ENCODE results near the gene CACNA1B.
"Not testable (repeated sequence)": the region's sequence is repeated elsewhere in the genome, so short reads cannot be mapped to it uniquely, and the experiment has no call there.

The CACNA1B gene

DNA sequence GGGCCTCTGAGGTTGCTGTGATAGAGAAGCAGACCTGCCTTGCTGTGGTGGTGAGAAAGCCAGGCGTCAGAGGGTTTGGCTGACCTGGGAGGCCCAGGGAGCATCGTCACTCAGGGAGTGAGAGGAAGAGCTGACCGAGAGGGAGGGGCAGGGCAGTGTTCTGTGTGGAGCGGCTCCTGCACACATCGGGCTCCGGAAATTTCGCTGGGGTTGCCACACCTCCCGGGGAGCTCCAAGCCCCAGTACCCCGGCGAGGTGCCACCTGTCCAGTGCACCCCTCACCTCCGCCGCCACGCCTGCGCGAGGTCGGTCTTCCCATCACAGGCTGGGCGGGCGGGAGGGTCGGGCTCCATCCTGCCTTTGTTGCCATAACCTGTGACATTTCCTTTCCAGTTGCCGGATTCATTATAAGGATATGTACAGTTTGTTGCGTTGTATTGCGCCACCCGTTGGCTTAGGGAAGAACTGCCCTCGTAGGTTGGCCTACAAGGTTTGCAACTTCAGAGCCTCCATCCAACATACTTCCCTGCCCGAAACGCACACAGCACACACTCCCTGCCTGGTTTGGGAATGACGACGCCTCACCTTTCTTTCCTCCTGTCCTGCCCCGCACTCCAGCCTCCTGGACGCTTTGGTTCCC lies 223.2 kb downstream of the CACNA1B start:
- Mint-ChIP-seq H3K36me3 (no peaks in the 10 kb centered on the region), H3K27ac (no peak overlapping the region), H3K4me1 (no peaks in the 10 kb centered on the region), H3K9me3 (no peaks in the 10 kb centered on the region), H3K27me3 (peaks cover 21% of the 10 kb centered on the region), H3K4me3 (no peak overlapping the region)
- no peak for ATAC-seq

DNA sequence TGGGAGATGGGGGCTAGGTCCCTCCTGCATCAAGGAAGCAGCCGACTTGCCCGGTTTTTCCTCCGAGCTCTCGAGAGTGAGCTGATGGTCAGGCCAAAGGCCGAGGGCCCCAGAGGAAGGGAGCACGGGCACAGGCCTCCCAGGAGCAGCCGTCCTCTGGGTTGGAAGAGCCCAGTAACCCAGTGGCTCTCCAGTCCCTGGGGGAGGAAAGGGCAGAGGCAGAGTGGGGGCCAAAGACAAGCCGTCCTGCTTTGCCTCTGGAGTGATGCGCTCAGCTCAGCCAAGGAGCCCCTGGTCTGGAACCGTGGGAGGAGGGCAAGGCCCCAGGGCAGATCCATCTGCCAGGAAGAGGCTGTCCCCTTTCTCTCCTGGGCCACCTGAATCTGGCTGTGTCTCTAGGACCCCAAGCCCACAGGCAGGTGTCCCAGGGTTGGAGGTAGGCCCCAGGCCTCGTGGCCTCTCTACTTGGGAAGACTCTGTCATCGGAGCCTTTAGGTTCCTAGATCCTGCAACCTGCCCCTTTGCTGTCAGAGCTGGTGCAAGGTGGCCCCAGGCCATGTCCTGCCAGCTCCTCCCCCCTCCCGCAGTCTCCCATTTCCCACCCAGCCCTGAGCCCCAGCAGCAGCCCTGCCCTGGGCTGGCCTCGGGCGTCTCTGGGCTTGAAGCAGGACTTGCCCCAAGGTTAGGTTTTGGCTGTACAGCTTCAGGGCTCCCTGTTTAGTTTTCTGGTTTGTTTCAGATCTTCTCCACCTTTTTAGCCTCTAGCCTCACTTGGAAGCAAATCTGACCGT lies 224.1 kb downstream of the CACNA1B start:
- ATAC-seq, result no peak
- Mint-ChIP-seq H3K27ac (no peak overlapping the region), H3K27me3 (peaks cover 29% of the 10 kb centered on the region)

GRCh38 chr9:138102246-138103051 lies 224.9 kb downstream of the CACNA1B start:
- Mint-ChIP-seq H3K9me3 (no peaks in the 10 kb centered on the region), H3K27me3 (peaks cover 37% of the 10 kb centered on the region), H3K27ac (no peak overlapping the region), H3K4me3 (no peak overlapping the region), H3K4me1 (no peaks in the 10 kb centered on the region), H3K36me3 (no peaks in the 10 kb centered on the region)
- no peak for ATAC-seq

More for the DNA sequence above, 224.1 kb downstream of the CACNA1B start:
- Mint-ChIP-seq H3K4me1 (no peaks in the 10 kb centered on the region), H3K9me3 (no peaks in the 10 kb centered on the region), H3K36me3 (no peaks in the 10 kb centered on the region), H3K4me3 (no peak overlapping the region)

DNA sequence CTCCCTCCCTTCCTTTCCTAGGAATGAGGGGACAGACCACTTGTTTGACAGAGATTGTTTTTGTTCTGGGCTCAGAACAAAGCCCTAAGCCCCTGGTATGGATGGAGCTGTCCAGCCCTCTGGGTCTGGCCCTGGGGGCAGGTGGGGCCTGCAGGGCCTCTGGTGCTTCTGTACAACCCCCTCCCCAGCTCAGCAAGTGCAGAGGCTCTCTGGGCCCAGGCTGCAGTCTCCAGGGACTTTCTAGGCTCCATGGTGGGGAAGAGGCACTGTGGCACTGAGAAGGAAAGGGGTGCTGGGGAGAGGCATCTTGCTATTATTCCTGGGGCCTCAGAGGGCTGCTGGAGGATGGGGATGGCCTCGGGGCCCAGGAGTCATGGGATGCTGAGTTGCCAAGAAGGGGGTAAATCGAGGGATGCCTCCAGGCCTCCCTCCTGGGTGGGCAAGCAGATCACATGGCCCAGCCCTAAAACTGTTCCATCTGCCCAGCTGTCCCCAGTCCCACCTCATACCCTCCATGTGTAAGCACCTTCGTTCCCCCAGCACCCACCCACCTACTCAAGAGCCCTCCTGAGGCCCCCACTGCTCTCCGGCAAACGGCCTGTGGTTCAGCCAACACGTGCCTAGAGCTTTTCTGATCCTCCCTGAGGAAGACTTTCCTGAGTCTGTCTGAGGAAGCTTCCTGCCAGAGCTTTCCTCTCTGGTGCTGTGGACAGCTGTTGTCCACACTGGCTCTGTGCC lies 225.7 kb downstream of the CACNA1B start:
- Mint-ChIP-seq H3K4me1 (no peaks in the 10 kb centered on the region), H3K9me3 (no peaks in the 10 kb centered on the region), H3K36me3 (no peaks in the 10 kb centered on the region), H3K27ac (no peak overlapping the region), H3K4me3 (no peak overlapping the region), H3K27me3 (peaks cover 43% of the 10 kb centered on the region)
- ATAC-seq, result no peak

GRCh38 chr9:138103849-138104206 lies 226.2 kb downstream of the CACNA1B start:
- Mint-ChIP-seq H3K27ac (no peak overlapping the region), H3K4me3 (no peak overlapping the region), H3K4me1 (no peaks in the 10 kb centered on the region), H3K9me3 (no peaks in the 10 kb centered on the region), H3K27me3 (peaks cover 43% of the 10 kb centered on the region), H3K36me3 (no peaks in the 10 kb centered on the region)
- ATAC-seq, result no peak

GRCh38 chr9:138104251-138105122 lies 226.9 kb downstream of the CACNA1B start:
- Mint-ChIP-seq H3K27ac (no peak overlapping the region), H3K36me3 (no peaks in the 10 kb centered on the region), H3K4me1 (no peaks in the 10 kb centered on the region), H3K4me3 (no peak overlapping the region), H3K9me3 (no peaks in the 10 kb centered on the region), H3K27me3 (peaks cover 43% of the 10 kb centered on the region)
- no peak for ATAC-seq

DNA sequence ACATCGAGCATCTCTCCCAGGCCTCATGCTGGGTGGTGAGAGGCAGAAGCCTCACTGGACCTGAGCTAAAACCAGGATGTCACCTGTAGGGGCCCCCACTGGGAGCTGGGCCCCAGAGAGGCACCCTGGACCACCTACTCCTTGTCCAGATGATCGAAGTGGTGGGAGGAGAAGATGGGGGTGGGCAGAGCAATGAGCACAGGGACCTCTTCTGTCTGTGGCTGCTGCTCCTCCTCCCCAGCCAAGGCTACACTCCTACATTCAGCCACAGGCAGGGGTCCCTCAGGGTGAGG lies 227.5 kb downstream of the CACNA1B start:
- ATAC-seq, result no peak
- Mint-ChIP-seq H3K4me1 (no peaks in the 10 kb centered on the region), H3K9me3 (no peaks in the 10 kb centered on the region), H3K4me3 (no peak overlapping the region), H3K27ac (no peak overlapping the region), H3K27me3 (peaks cover 43% of the 10 kb centered on the region), H3K36me3 (no peaks in the 10 kb centered on the region)

- no peaks in the 10 kb centered on the region for H3K9me3 Mint-ChIP-seq
- H3K36me3 Mint-ChIP-seq, result no peaks in the 10 kb centered on the region
- H3K27me3 Mint-ChIP-seq, result peaks cover 43% of the 10 kb centered on the region
- H3K4me3 Mint-ChIP-seq, result no peak overlapping the region
- no peaks in the 10 kb centered on the region for H3K4me1 Mint-ChIP-seq
- no peak overlapping the region for H3K27ac Mint-ChIP-seq
- ATAC-seq, result no peak
Measured at GRCh38 chr9:138105561-138106505, 228.3 kb downstream of the CACNA1B start.

GRCh38 chr9:138107039-138107438 lies 229.5 kb downstream of the CACNA1B start:
- not testable (repeated sequence) for H3K36me3 Mint-ChIP-seq, H3K4me1 Mint-ChIP-seq, H3K27ac Mint-ChIP-seq, H3K9me3 Mint-ChIP-seq, ATAC-seq, H3K4me3 Mint-ChIP-seq
- H3K27me3 Mint-ChIP-seq, result peaks cover 43% of the 10 kb centered on the region

DNA sequence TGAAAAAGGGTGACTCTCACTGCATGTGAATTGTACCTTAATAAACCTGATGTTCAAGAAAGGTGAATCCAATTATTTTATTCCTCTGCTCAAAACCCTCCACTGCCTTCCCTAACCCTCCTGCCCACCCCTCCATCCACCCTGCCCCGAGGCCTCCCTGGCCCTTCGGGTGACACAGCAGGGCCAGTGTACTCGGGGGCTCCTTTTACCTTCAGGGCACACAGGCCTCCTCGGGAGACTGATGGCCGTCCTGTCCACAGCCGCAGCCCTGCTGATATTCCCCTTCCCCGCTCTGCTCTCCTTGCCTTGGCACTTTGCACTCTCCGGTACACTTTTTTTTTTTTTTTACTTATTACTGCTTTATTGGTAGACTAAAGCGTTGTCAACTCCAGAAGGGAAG lies 234.0 kb downstream of the CACNA1B start:
- H3K27ac Mint-ChIP-seq, result no peak overlapping the region
- H3K27me3 Mint-ChIP-seq, result peaks cover 40% of the 10 kb centered on the region
- no peaks in the 10 kb centered on the region for H3K9me3 Mint-ChIP-seq
- H3K4me3 Mint-ChIP-seq, result no peak overlapping the region
- ATAC-seq, result no peak
- no peaks in the 10 kb centered on the region for H3K36me3 Mint-ChIP-seq
- no peaks in the 10 kb centered on the region for H3K4me1 Mint-ChIP-seq

- Mint-ChIP-seq H3K9me3 (no peaks in the 10 kb centered on the region), H3K27me3 (peaks cover 40% of the 10 kb centered on the region), H3K4me1 (no peaks in the 10 kb centered on the region), H3K4me3 (no peak overlapping the region), H3K27ac (no peak overlapping the region), H3K36me3 (no peaks in the 10 kb centered on the region)
- ATAC-seq, result peak; percentile 31
Measured at GRCh38 chr9:138112090-138112748, 234.6 kb downstream of the CACNA1B start.

DNA sequence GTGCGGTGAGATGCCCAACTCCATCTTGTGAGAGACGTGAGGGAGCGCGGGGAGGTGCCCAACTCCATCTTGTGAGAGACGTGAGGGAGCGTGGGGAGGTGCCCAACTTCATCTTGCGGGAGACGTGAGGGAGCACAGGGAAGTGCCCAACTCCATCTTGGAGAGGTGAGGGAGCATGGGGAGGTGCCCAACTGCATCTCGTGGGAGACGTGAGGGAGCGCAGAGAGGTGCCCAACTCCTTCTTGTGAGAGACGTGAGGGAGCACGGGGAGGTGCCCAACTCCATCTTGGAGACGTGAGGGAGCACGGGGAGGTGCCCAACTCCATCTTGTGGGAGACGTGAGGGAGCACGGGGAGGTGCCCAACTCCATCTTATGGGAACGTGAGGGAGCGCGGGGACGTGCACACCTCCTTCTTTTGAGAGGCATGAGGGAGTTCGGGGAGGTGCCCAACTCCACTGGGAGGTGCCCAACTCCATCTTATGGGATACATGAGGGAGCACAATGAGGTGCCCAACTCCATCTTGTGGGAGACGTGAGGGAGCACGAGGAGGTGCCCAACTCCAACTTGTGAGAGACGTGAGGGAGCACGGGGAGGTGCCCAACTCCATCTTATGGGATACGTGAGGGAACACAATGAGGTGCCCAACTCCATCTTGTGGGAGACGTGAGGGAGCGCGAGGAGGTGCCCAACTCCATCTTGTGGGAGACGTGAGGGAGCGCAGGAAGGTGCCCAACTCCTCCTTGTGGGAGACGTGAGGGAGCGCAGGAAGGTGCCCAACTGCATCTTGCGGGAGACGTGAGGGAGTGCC lies 235.4 kb downstream of the CACNA1B start:
- peaks cover 40% of the 10 kb centered on the region for H3K27me3 Mint-ChIP-seq
- no peak overlapping the region for H3K27ac Mint-ChIP-seq
- no peak for ATAC-seq
- H3K4me1 Mint-ChIP-seq, result no peaks in the 10 kb centered on the region
- H3K9me3 Mint-ChIP-seq, result no peaks in the 10 kb centered on the region
- no peaks in the 10 kb centered on the region for H3K36me3 Mint-ChIP-seq
- no peak overlapping the region for H3K4me3 Mint-ChIP-seq

All from stimulated activated memory B cell treated with anti-CD40 and anti-IgM and Interleukin-4, amounts not matched to agents 10 μg/mL and 1 μg/mL and 100 μg/mL, for 72 hours (primary cell).